GM10248 (cell line): ENCODE measurements around the gene HNRNPA1L2.
"Not testable (repeated sequence)": the region's sequence is repeated elsewhere in the genome, so short reads cannot be mapped to it uniquely, and the experiment has no call there.

Experiments used
- CTCF ChIA-PET: fragments of 300-600 bp; sonication (Branson Sonifier 250); formaldehyde crosslinking; extraction: SDS; loops from one replicate; lab custom pipeline; 2021; ENCODE audit warnings: antibody characterized with exemption; lab: Yijun Ruan, JAX
- POLR2A ChIA-PET: fragments of 350-650 bp; sonication (Branson Sonifier 250); formaldehyde crosslinking; extraction: SDS; loops from one replicate; lab custom pipeline; 2020; ENCODE audit warnings: antibody characterized with exemption; lab: Yijun Ruan, JAX
- DNase-seq: peaks from one replicate; pipeline ENCODE4 v3.0.0; 2012; ENCODE audit errors: extremely low spot score
- CTCF ChIP-seq: IDR thresholded peaks from 2 replicates; pipeline ENCODE4 v1.5.1; 2012; ENCODE audit warnings: mild to moderate bottlenecking, low read depth; ENCODE audit errors: extremely low read depth, missing control alignments, control extremely low read depth

Gene HNRNPA1L2

GRCh38 chr13:52673465-52673864 lies 31.2 kb downstream of the HNRNPA1L2 start:
- TF ChIP-seq CTCF: no peak
- POLR2A ChIA-PET: no interaction called here
- CTCF ChIA-PET: interaction anchor here (0.8 to 1.5 kb wide), 4 partner anchors 9 to 136 kb away, joined by 3 read pairs; no protein-coding TSS in a partner anchor
- DNase-seq: no peak

GRCh38 chr13:52677823-52678222 lies 35.6 kb downstream of the HNRNPA1L2 start:
- TF ChIP-seq CTCF: no peak
- ChIA-PET CTCF (interaction anchor here (1.4 to 1.9 kb wide), 3 partner anchors 12 to 25 kb away, joined by 5 to 8 read pairs (median 6); partner anchors contain the start of gene SUGT1), POLR2A (no interaction called here)
- no peak for DNase-seq

- POLR2A ChIA-PET, DNase-seq: not testable (repeated sequence)
- CTCF ChIA-PET: interaction anchor here (0.6 to 2.1 kb wide), 2 partner anchors 9 to 20 kb away, joined by 3 to 4 read pairs; no protein-coding TSS in a partner anchor
Measured at GRCh38 chr13:52685806-52686205, 43.6 kb downstream of the HNRNPA1L2 start.

- DNase-seq: no peak
- ChIA-PET CTCF (interaction anchor here (0.6 to 2.1 kb wide), 4 partner anchors 10 to 23 kb away, joined by 3 to 4 read pairs (median 3); no protein-coding TSS in a partner anchor), POLR2A (no interaction called here)
- no peak for TF ChIP-seq CTCF
Measured at GRCh38 chr13:52686376-52686775, 44.1 kb downstream of the HNRNPA1L2 start.
